Fibroblast of lung (primary cell): ENCODE measurements around the gene SLC25A23. TPM values are rescaled to one million over a fixed set of nuclear protein-coding genes. Genes with fewer than 3 reads are reported as not detected.
A peak's percentile ranks its signal among the peaks of the same experiment; 100 is the strongest.
"Not testable (repeated sequence)": the region's sequence is repeated elsewhere in the genome, so short reads cannot be mapped to it uniquely, and the experiment has no call there.

ENCODE experiments used
- DNase-seq, 2 donors: peaks; one replicate each; pipeline versions ENCODE4 v3.0.0 to v3.0.0-alpha.2; 2010; ENCODE audit warnings: low read depth in 2 of 2
- H2AFZ ChIP-seq: 2 replicates; pipeline ENCODE4 v1.5.1; 2012; ENCODE audit warnings: low read length, control low read depth, inconsistent platforms
- H3K27ac ChIP-seq: 2 replicates; pipeline ENCODE4 v1.5.1; 2011; ENCODE audit warnings: low read length, control low read depth; ENCODE audit not compliant: insufficient read depth
- H3K27me3 ChIP-seq: 2 replicates; pipeline ENCODE4 v1.5.1; 2011; ENCODE audit warnings: mild to moderate bottlenecking, low read length; ENCODE audit not compliant: control insufficient read depth, insufficient read depth
- H3K36me3 ChIP-seq: 2 replicates; pipeline ENCODE4 v1.5.1; 2011; ENCODE audit warnings: low read length; ENCODE audit not compliant: control insufficient read depth, insufficient read depth
- H3K4me1 ChIP-seq: 2 replicates; pipeline ENCODE4 v1.5.1; 2011; ENCODE audit warnings: low read length; ENCODE audit not compliant: control insufficient read depth, insufficient read depth; ENCODE audit errors: extremely low read depth
- H3K4me2 ChIP-seq: 2 replicates; pipeline ENCODE4 v1.5.1; 2011; ENCODE audit warnings: low read length, control low read depth; ENCODE audit not compliant: insufficient read depth; ENCODE audit errors: extremely low read depth
- H3K4me3 ChIP-seq, 4 experiments: fragments of 200-600 bp in 1 of 4; sonication (generic) in 1 of 4; replicated peaks in 1 of 4; 2 replicates each; pipeline ENCODE4 v1.5.1; 2011 to 2016; ENCODE audit warnings: low read length in 4 of 4, low read depth in 3 of 4, mild to moderate bottlenecking in 3 of 4, control low read depth in 2 of 4, inconsistent platforms in 1 of 4, mixed read lengths in 1 of 4; ENCODE audit not compliant: insufficient read depth in 1 of 4; ENCODE audit errors: control extremely low read depth in 1 of 4
- H3K79me2 ChIP-seq: 2 replicates; pipeline ENCODE4 v1.5.1; 2012; ENCODE audit warnings: mild to moderate bottlenecking, low read length, inconsistent platforms; ENCODE audit not compliant: control insufficient read depth, insufficient read depth
- H3K9ac ChIP-seq: 2 replicates; pipeline ENCODE4 v1.5.1; 2011; ENCODE audit warnings: mild to moderate bottlenecking, low read length, control low read depth; ENCODE audit not compliant: insufficient read depth
- H3K9me3 ChIP-seq: 2 replicates; pipeline ENCODE4 v1.5.1; 2012; ENCODE audit warnings: low read depth, low read length; ENCODE audit not compliant: control insufficient read depth, insufficient read depth
- H4K20me1 ChIP-seq: 2 replicates; pipeline ENCODE4 v1.5.1; 2011; ENCODE audit warnings: low read length; ENCODE audit not compliant: control insufficient read depth, insufficient read depth; ENCODE audit errors: extremely low read depth
- EZH2 ChIP-seq: IDR thresholded peaks from 2 replicates; pipeline ENCODE4 v1.5.1; 2012; ENCODE audit warnings: low read length, control low read depth, mild to moderate bottlenecking; ENCODE audit errors: missing control alignments
- polyA plus RNA-seq, 2 donors: library from polyadenylated mRNA; depleted of rRNA in 1 of 2; stranded (reverse) in 1 of 2; unstranded in 1 of 2; fragments of >200 nt; gene quantifications; 2 replicates each; pipeline ENCODE4 v1.2.1, GENCODE V29; 2011 to 2012; ENCODE audit warnings: missing spikeins in 1 of 2
- total RNA-seq: library from RNA; depleted of rRNA; stranded (reverse); fragments of >200 nt; gene quantifications from 2 replicates; pipeline ENCODE4 v1.2.1, GENCODE V29; 2014
- TF ChIP-seq, protein P1 (sequence below), 2 donors: IDR thresholded peaks in 1 of 2; conservative IDR thresholded peaks in 1 of 2; 1 replicate in 1 of 2; 2 replicates in 1 of 2; pipeline ENCODE4 v1.5.1; 2011 to 2012; ENCODE audit warnings: low read length in 2 of 2, control low read depth in 1 of 2, inconsistent platforms in 1 of 2, low read depth in 1 of 2, mild to moderate bottlenecking in 1 of 2

SLC25A23 gene
- total and polyA plus RNA-seq, 2 donors (not counting 1 experiment from before 2014, with no cell fraction given), result 7.9 to 33.9 TPM

DNA sequence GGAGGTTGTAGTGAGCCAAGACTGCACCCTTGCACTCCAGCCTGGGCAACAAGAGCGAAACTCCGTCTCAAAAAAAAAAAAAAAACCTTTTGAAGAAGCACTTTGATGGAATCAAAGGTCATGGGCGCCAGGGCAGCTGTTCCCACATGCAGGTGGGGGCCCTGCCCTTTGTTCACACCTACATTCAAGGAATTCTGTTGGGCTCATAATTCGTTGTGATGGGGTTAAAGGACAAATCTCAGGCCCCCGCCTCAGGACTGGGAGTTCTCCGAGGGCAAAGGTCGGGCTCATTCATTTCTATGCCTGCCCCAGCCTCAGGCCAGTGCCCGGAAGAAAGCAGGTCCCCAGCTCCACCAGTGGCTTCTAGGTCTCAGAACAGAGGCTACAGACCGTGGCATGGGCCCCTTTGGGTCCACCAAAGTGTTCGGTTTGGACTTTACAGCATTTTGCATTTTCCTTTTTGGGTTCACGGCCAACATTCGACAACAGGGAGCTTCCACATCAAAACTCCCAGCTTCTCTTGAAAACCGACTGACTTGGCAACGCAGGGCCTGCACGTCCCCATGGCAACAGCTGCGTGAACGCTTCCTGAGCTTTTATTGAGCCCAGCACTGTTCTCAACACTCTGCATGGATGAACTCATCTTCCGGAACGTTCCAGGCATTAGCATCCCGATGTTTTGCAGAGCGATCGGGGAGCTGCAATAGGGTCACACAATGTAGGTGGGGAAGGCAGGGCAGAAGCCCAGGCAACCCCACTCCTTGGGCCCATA lies 56.6 kb downstream of the SLC25A23 start:
- no peaks in the 10 kb centered on the region for H3K36me3 ChIP-seq
- no peak overlapping the region for H3K9ac ChIP-seq
- no peak overlapping the region for H3K4me3 ChIP-seq
- H3K27me3 ChIP-seq, result no peaks in the 10 kb centered on the region
- H4K20me1 ChIP-seq, result no peaks in the 10 kb centered on the region
- H3K4me1 ChIP-seq, result no peaks in the 10 kb centered on the region
- peak overlapping the region; percentile 5 for H2AFZ ChIP-seq
- peak; percentile 64 to 76 for DNase-seq
- no peak for TF ChIP-seq EZH2
- TF ChIP-seq, protein P1, sequence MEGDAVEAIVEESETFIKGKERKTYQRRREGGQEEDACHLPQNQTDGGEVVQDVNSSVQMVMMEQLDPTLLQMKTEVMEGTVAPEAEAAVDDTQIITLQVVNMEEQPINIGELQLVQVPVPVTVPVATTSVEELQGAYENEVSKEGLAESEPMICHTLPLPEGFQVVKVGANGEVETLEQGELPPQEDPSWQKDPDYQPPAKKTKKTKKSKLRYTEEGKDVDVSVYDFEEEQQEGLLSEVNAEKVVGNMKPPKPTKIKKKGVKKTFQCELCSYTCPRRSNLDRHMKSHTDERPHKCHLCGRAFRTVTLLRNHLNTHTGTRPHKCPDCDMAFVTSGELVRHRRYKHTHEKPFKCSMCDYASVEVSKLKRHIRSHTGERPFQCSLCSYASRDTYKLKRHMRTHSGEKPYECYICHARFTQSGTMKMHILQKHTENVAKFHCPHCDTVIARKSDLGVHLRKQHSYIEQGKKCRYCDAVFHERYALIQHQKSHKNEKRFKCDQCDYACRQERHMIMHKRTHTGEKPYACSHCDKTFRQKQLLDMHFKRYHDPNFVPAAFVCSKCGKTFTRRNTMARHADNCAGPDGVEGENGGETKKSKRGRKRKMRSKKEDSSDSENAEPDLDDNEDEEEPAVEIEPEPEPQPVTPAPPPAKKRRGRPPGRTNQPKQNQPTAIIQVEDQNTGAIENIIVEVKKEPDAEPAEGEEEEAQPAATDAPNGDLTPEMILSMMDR (conservative IDR thresholded peaks at IDR 0.05 in 1 of 2, IDR thresholded peaks at IDR 0.05 in 1 of 2; ENCODE audit: low read depth in 1 of 2, low read length in 2 of 2), result no peak
- H3K4me2 ChIP-seq, result no peak overlapping the region
- no peak overlapping the region for H3K27ac ChIP-seq
- no peaks in the 10 kb centered on the region for H3K79me2 ChIP-seq
- H3K9me3 ChIP-seq, result no peaks in the 10 kb centered on the region

DNA sequence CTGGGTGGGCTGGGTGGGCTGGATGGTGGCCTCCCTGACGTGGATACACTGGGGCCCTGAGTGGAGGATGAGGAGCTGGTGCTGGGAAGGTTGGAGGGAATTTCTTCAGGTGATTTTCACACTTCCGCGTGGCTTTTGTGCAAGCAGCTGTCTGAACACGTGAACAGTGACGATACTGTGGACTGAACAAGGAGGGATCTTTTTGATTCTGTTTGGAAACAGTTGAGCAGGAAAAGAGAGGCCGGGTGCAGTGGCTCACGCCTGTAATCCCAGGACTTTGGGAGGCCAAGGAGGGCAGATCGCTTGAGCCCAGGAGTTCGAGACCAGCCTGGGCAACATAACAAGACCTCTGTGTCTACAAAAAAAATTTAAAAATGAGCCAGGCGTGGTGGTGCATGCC lies 57.5 kb downstream of the SLC25A23 start:
- no peaks in the 10 kb centered on the region for H4K20me1 ChIP-seq
- H3K4me3 ChIP-seq, result no peak overlapping the region
- DNase-seq, result no peak
- H3K27ac ChIP-seq, result no peak overlapping the region
- no peak overlapping the region for H3K4me2 ChIP-seq
- TF ChIP-seq, protein P1 (conservative IDR thresholded peaks at IDR 0.05 in 1 of 2, IDR thresholded peaks at IDR 0.05 in 1 of 2; ENCODE audit: low read depth in 1 of 2, low read length in 2 of 2), result no peak
- TF ChIP-seq EZH2, result no peak
- no peaks in the 10 kb centered on the region for H3K27me3 ChIP-seq
- no peaks in the 10 kb centered on the region for H3K36me3 ChIP-seq
- no peaks in the 10 kb centered on the region for H3K4me1 ChIP-seq
- H3K9me3 ChIP-seq, result no peaks in the 10 kb centered on the region
- H3K79me2 ChIP-seq, result no peaks in the 10 kb centered on the region
- H2AFZ ChIP-seq, result no peak overlapping the region
- H3K9ac ChIP-seq, result no peak overlapping the region

DNA sequence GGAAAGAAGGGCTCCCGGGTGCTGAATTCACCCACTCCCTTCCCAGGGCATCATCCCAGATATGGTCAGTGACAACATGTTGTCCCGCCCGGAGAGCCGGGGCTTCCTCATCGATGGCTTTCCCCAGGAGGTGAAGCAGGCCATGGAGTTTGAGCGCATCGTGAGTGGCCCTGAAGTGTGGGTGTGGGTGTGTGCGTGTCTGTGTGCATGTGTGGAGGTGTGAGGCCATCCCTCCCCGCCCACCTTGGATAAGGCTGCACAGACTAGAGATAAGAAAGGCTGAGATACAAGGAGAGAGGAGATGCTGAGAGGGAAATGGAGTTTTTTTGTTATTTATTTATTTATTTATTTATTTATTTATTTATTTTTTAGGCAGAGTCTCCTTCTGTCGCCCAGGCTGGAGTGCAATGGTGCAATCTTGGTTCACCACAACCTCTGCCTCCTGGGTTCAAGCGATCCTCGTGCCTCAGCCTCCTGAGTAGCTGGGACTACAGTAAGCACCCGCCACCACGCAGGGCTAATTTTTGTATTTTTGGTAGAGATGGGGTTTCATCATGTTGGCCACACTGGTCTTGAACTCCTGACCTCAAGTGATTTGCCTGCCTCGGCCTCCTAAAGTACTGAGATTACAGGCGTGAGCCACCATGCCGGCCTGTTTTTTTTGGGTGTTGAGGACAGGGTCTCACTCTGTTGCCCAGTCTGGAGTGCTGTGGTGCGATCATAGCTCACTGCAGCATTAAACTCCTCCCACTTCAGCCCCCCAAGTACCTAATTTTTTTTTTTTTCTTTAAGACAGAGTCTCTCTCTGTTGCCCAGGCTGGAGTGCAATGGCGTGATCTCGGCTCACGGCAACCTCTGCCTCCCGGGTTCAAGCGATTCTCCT lies 59.3 kb downstream of the SLC25A23 start:
- DNase-seq, result not testable (repeated sequence)

More for the DNA sequence above, 59.3 kb downstream of the SLC25A23 start:
- H3K4me1 ChIP-seq, H3K27ac ChIP-seq, H3K9me3 ChIP-seq, H3K79me2 ChIP-seq, H3K4me3 ChIP-seq, H3K4me2 ChIP-seq, H2AFZ ChIP-seq, H3K27me3 ChIP-seq, H3K36me3 ChIP-seq, H3K9ac ChIP-seq, H4K20me1 ChIP-seq: not testable (repeated sequence)
